ENCODE measurements around the gene SLC29A1. TPM values are rescaled to one million over a fixed set of nuclear protein-coding genes. Genes with fewer than 3 reads are reported as not detected.
A peak's percentile ranks its signal among the peaks of the same experiment; 100 is the strongest.

The SLC29A1 gene
- total RNA-seq, 1 donor from 2014 or later = 142 TPM

DNA sequence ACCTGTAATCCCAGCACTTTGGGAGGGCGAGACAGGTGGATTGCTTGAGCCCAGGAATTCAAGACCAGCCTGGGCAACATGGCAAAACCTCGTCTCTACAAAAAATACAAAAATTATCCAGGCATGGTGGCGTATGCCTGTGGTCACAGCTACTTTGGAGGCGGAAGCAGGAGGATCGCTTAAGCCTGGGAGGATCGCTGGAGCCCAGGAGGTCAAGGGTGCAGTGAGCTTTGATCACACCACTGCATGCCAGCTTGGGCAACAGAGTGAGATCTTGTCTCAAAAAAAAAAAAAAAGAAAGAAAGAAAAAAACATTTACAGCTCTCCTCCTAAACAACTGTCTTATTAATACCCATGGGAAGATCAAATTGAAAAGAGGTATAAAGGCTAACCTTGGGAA lies 15.4 kb upstream of the SLC29A1 start:
- Mint-ChIP-seq H3K4me3 (ENCODE audit: unreplicated experiment) (peak overlapping the region; percentile 9), H3K27ac (ENCODE audit: unreplicated experiment) (peak overlapping the region; percentile 91), H3K4me1 (ENCODE audit: unreplicated experiment) (peaks cover 38% of the 10 kb centered on the region), H3K36me3 (ENCODE audit: low read depth, unreplicated experiment) (no peaks in the 10 kb centered on the region), H3K27me3 (ENCODE audit: unreplicated experiment) (peaks cover 2% of the 10 kb centered on the region), H3K9me3 (ENCODE audit: unreplicated experiment) (no peaks in the 10 kb centered on the region)
- TF ChIP-seq CTCF (IDR thresholded peaks at IDR 0.05; ENCODE audit: unreplicated experiment) = no peak
- no peak for DNase-seq (ENCODE audit: low spot score)

- no peaks in the 10 kb centered on the region for H3K36me3 Mint-ChIP-seq (ENCODE audit: low read depth, unreplicated experiment)
- peaks cover 2% of the 10 kb centered on the region for H3K27me3 Mint-ChIP-seq (ENCODE audit: unreplicated experiment)
- TF ChIP-seq CTCF (IDR thresholded peaks at IDR 0.05; ENCODE audit: unreplicated experiment) = no peak
- H3K27ac Mint-ChIP-seq (ENCODE audit: unreplicated experiment) = no peak overlapping the region
- DNase-seq (ENCODE audit: low spot score) = no peak
- no peak overlapping the region for H3K4me3 Mint-ChIP-seq (ENCODE audit: unreplicated experiment)
- no peaks in the 10 kb centered on the region for H3K9me3 Mint-ChIP-seq (ENCODE audit: unreplicated experiment)
- peaks cover 21% of the 10 kb centered on the region for H3K4me1 Mint-ChIP-seq (ENCODE audit: unreplicated experiment)
Observed at GRCh38 chr6:44211284-44211683, 12.1 kb upstream of the SLC29A1 start.

GRCh38 chr6:44214307-44214706 lies 9.1 kb upstream of the SLC29A1 start:
- Mint-ChIP-seq H3K4me3 (ENCODE audit: unreplicated experiment) (no peak overlapping the region), H3K27me3 (ENCODE audit: unreplicated experiment) (peaks cover 1% of the 10 kb centered on the region), H3K36me3 (ENCODE audit: low read depth, unreplicated experiment) (no peaks in the 10 kb centered on the region), H3K27ac (ENCODE audit: unreplicated experiment) (no peak overlapping the region), H3K4me1 (ENCODE audit: unreplicated experiment) (peaks cover 23% of the 10 kb centered on the region), H3K9me3 (ENCODE audit: unreplicated experiment) (no peaks in the 10 kb centered on the region)
- TF ChIP-seq CTCF (IDR thresholded peaks at IDR 0.05; ENCODE audit: unreplicated experiment) = no peak
- no peak for DNase-seq (ENCODE audit: low spot score)

DNA sequence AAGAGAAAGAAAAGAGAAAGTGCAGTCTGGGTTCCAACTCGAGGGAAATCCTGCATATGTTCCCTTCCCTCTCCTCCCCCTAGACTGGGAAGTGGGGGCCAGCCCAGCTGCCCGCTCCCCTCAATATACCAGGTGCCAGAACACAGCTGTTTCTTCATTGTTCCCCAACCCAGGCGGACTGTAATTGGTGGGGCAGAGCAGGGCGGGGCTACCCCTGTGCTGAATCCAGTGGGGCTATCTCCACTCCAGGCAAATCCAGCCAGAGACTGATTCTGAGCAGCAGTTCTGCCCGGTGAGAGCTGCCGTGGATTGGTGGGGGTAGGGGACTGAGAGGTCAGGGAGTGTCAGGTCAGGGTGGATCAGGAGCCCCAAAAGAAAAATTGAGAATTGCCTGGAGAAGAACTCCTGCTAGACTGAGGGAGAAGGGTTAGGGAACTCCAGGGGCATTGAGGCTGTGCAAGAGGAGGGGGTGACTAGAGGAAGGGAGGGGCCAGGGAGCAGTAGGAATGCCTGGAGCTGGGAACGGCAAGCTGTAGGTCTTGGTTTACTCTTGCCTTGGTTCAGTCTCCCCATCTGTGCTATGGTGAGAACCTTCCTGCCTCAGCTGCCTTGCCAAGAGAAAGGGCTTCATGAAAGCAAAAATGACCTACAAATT lies 6.6 kb upstream of the SLC29A1 start, which contains the start of gene MYMX:
Gene MYMX, plus strand, starts transcription at position 250 of the 655 bp plus-strand sequence. CDS start 546 bp downstream, outside the sequence.
- no peak for DNase-seq (ENCODE audit: low spot score)
- TF ChIP-seq CTCF (IDR thresholded peaks at IDR 0.05; ENCODE audit: unreplicated experiment) = no peak
- H3K27ac Mint-ChIP-seq (ENCODE audit: unreplicated experiment) = no peak within 1 kb of the TSS
- H3K4me3 Mint-ChIP-seq (ENCODE audit: unreplicated experiment) = no peak within 1 kb of the TSS
- peaks cover 4% of the 10 kb centered on the region for H3K27me3 Mint-ChIP-seq (ENCODE audit: unreplicated experiment)
- H3K4me1 Mint-ChIP-seq (ENCODE audit: unreplicated experiment) = peaks cover 33% of the 10 kb centered on the region
- no peaks in the 10 kb centered on the region for H3K9me3 Mint-ChIP-seq (ENCODE audit: unreplicated experiment)
- no peaks in the 10 kb centered on the region for H3K36me3 Mint-ChIP-seq (ENCODE audit: low read depth, unreplicated experiment)

- H3K27ac Mint-ChIP-seq (ENCODE audit: unreplicated experiment) = no peak overlapping the region
- no peak for TF ChIP-seq CTCF (IDR thresholded peaks at IDR 0.05; ENCODE audit: unreplicated experiment)
Observed at GRCh38 chr6:44217332-44218143, 5.9 kb upstream of the SLC29A1 start.

More at GRCh38 chr6:44217332-44218143, 5.9 kb upstream of the SLC29A1 start:
- Mint-ChIP-seq H3K27me3 (ENCODE audit: unreplicated experiment) (peaks cover 4% of the 10 kb centered on the region), H3K36me3 (ENCODE audit: low read depth, unreplicated experiment) (no peaks in the 10 kb centered on the region), H3K4me1 (ENCODE audit: unreplicated experiment) (peaks cover 36% of the 10 kb centered on the region), H3K4me3 (ENCODE audit: unreplicated experiment) (no peak overlapping the region), H3K9me3 (ENCODE audit: unreplicated experiment) (no peaks in the 10 kb centered on the region)
- no peak for DNase-seq (ENCODE audit: low spot score)
